SIG-M5 treated with dmso at 0.1 percent for 504 hours (cell line): Measurements from ENCODE around the gene JAM3.
"Not testable (repeated sequence)": the region's sequence is repeated elsewhere in the genome, so short reads cannot be mapped to it uniquely, and the experiment has no call there.

Experiments
- DNase-seq: peaks from one replicate; lab custom pipeline; 2025; ENCODE audit not compliant: unreplicated experiment; lab: John Stamatoyannopoulos, UW

JAM3 gene

DNA sequence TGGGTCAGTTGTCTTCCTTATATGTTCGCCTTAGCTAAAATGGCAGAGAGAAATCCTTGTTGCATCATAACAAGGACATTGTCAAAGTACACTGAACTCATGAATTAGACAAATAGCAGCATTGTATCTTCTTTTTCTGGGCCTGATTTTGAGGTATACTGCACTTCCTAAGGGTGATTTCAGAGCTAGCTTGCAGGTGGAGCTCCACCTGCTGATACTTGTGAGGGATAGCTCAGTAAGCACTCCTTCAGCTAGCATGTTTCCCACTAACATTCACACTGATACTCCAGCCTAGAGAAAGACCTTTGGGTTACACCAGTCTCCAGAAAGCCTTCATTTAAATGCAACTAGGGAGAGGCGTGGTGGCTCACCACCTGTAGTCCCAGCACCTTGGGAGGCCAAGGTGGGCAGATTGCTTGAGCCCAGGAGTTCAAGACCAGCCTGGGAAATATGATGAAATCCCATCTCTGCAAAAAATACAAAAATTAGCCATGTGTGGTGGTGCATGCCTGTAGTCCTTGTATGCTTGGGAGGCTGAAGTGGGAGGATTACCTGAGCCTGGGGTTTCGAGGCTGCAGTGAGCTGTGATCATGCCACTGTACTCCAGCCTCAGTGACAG is 29.8 kb downstream of the JAM3 start:
- DNase-seq: no peak

DNA sequence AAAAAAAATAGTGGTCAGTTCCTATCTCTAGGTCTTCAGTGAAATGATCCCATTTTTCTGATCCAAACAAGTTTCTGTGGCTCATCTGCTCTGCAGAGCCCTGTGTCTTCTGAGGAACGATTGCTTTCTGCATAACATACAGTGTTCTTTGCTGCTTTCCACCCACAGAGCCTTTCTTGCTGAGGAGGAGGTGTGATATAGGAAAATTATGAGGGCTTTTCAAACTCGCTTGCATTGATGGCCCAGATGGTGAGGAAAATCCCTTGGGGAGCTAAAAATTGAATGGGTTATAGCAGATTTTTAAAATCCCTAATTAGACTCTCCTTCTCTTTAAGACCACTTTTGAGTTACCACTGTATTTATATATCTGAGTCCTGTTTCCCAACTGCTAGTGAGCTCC is 31.3 kb downstream of the JAM3 start:
- no peak for DNase-seq

DNA sequence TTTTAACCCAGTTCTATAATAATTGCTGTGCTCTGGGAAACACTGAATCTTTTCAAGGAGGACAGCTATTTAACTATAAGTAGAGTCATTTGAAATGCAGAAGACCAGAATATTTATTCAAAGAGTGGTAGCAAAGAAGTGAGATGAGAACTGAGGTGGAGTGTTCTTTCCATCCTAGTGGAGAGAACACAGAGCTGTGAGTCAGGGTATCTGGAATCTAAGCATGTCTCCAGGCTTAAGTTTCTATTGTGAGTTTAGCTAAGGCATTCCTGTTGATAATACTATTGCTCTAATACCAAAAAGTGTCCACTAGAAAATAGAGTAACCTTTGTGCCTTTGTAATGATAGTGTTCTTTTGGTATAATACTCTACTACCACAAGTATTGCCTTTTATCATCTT is 32.4 kb downstream of the JAM3 start:
- DNase-seq: no peak

DNA sequence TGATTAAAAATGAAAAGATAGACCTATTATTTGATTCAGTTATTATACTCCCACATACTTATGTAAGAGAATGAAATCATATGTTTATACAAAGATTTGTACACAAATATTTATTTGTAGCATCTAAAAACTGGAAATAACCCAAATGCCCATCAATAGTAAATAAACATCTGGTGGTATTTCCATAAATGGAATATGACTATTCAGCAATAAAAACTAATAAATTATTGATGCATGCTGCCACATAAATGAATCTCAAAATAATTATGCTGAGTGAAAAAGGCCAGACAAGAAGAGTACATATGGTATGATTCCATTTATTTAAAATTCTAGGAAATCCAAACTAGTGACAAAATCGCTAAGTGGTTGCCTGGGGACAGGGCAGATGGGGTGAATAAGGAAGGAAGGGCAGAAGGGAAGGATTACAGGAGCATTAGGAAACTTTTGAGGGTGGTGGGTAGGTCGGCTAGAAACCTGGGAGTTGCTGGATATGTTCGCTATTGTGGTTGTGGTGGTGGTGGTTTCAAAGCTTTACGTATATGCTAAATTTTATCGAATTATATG is 41.5 kb downstream of the JAM3 start:
- no peak for DNase-seq

DNA sequence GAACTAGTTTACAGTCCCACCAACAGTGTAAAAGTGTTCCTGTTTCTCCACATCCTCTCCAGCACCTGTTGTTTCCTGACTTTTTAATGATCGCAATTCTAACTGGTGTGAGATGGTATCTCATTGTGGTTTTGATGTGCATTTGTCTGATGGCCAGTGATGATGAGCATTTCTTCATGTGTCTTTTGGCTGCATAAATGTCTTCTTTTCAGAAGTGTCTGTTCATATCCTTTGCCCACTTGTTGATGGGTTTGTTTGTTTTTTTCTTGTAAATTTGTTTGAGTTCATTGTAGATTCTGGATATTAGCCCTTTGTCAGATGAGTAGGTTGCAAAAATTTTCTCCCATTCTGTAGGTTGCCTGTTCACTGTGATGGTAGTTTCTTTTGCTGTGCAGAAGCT is 44.9 kb downstream of the JAM3 start:
- DNase-seq: not testable (repeated sequence)

DNA sequence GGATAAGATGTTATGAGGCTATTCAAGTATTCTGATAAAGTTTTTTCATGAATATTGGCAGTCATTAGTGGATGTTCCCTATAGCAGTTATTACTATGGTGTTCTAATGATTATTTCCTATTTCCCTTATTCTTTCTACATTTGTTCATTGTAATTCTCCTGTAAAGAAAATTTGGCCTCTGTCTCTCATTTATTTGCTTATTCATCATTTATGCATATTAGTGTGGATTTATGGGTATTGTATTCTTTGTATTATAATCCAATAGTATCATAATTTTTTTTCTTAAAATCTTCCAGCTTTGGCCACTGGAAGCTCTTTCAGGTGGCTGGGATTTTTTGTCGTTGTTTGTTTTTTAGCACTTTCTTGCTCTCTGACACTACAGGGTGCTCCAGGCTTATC is 47.3 kb downstream of the JAM3 start:
- no peak for DNase-seq

DNA sequence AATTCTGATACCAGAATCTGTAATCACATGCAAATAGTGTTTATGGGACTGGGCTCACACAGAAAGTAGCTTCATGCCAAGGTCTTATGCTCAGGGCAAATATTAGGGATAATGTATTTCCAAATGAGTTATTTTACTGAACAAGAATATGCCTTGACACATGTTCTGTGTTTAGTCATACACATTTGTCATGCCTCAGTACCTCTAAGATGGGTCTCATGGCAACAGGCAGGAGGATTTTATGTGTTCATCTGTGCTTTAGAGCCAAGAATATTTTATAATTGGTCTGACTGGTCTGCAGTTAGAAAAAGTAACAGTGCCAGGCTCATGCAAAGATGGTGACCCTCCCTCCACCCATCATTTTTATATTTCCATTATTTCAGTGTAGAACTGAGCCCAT is 49.1 kb downstream of the JAM3 start:
- no peak for DNase-seq

DNA sequence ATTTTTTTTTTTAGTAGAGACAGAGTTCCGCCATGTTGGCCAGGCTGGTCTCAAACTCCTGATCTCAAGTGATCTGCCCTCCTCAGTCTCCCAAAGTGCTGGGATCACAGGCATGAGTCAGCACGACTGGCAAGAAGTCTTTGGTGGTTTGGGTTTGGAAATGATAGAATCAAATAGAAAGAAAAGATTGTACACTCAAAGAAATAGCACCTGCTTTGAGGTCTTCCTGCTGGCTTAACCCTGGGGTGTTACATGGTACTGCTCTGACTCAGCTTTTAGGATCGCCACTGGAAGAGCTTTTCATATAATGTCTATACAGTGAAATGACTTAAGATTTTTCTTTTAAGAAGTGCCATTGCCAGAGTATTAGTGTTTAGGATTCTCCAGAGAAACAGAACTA is 50.2 kb downstream of the JAM3 start:
- DNase-seq: no peak

DNA sequence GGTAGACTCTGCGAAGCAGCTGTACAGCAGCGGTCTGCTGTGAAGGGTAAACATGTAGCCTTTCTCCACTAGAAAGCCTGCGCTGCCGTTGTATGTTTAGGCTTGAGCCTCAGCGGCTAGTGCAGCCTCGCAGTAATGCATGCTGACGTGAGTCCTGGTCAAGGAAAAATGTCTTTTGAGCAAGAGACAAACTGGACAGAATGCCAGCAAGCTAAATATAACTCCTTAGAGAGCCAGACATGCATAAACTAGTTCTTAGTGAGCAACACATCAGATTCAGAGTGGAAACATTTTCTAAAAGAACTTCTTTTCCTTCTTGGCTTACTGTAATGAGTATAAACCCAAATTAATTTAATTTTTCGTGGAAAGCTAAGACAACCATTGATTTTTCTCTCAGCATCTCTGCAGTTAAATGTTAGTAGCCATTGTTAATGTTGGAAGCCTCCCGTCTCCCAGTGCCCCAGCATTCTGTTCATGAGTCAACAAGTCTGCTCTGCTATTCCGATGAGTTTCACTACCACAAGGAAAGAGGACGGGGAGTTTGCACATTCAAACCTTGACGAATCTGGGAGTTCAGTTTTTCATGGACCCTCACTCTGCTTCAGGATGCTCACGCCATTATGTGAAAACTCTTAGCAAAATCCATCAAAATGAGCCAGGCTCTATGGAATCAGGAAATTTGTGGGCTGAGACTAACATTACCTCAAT is 51.4 kb downstream of the JAM3 start:
- DNase-seq: no peak

DNA sequence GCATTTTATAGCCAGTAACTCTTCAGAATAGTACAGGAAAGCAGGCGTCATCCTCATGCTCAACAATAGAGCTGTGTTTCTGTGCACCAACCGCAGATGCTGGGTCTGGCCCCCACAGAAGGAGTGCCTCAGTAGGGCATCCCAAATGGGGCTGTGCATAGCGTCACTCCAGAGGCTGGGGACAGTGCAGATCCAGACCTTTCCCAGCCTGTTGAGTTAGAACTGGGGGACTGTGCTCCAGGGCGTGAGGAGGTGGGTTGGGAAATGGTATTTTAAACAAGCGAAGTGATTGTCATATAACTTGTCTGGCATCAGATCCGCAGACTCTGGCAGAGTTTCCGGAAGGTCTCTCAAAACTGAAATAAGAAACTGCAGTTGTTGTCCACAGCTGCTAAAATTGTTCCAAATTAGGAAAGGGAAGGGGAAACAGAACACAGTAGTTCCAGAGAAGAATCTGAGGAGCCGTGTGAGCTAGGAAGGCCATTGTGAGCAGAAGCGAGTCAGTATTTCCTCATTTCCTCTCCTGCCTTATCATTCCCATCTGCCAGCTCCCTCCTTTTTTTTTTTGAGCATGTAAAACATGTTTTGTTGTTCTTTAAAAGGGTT is 52.2 kb downstream of the JAM3 start:
- no peak for DNase-seq

DNA sequence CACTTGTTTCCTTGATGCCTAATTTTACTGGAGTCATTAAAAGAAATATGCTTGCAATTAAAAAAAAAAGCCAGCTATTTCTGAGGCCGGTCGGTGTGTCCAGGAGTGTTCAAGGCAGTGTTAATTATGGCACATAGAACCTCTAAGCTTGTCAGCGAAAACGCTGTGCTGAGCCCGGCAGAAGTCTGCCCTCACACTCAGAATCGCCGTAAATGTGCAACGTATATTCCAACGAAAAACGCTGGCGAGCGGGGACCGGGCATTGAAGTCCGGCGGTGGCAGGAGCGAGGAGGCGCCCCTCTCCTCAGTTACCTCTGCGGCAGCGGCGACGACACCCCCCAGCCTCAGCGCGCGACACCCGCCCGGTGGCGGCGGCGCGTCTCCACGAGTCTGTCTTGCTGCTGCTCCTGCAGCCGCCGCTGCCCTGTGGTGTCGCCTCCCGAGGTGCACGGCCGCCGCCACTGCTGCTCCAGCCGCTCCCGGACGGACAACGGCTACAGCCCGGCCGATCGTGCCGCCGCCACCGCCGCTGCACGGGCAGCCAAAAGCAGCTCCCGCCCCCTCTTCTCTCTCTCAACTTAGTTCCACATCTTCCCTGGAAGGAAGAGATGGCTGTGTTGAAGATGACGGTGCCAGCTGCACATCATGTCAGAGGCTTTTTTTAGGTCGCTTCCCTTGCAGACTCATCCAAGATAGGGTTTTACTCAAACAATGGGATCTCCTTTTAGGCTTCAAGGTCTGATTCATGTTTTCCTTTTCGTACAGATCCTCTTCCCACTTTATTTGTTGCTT is 56.0 kb downstream of the JAM3 start:
- DNase-seq: no peak

DNA sequence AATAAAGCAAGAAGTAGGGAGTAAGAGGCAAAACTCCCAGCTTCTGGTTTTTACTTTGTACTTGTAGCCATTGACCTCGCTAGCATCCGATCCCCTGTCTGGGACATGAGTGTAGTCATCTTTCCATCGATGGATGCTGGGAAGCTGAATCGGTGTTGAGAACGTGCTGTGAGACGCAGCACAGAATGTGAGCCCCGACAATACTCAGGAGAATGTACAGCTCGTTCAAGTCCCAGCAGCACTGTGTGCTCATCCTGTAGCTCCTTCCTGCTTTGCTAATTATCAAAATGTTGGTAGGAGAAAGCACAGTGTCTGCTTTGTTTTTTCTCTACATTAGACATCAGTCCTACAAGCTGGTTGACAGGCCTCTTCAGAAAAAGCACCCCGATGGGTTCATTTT is 56.6 kb downstream of the JAM3 start:
- DNase-seq: no peak

DNA sequence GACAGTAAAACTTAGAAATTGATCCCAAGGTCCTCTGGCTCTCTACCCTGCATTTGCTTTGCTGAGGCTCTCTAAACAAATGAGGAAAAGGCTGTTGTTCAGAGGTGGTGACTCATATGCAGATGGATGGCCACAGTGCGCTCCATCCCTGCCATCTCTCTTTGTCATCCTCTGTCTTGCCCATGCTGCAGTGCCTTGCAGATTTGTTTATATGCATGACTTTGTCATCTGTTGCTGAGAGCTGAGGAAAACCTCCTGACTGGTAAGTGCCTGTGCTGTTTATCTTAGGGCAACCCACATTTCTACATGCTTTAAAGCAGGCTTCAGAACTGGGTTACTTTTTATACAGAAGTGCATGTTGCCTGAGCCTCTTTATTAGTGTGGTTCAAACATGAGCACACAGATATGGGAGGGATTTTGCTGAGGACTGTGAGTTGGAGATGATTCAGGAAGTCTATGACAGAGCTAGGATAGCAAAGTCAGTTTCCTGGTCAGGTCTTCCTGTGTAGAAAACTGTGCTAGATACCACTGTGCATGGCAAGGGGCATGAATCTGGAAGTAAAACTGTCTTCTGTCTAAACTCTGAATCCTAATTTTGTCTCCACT is 57.4 kb downstream of the JAM3 start:
- DNase-seq: no peak

DNA sequence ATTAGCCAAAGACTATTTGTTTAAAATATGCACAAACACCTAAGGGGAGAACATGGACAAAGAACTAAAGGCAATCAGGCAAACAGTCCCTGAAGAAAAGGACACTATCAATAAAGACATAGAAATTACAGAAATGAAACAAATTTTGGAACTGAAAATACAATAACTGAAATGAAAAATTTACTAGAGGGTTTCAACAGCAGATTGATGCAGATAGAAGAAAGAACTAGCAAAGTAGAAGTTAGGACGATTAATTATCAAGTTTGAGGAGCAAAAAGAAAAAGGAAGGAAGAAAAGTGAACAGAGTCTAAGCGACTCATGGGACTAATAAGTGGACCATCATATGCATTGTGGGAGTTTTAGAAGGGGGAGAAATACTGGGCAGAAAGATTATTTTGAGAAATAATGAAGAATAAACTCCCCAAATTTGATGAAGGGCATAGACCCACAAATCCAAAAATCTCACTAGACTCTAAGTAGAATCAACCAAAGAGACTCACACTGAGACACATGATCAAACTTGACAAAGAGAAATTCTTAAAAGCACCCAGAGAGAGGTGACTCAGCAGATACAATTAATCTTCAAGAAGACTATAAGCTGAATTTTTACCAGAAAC is 62.9 kb downstream of the JAM3 start:
- DNase-seq: no peak

DNA sequence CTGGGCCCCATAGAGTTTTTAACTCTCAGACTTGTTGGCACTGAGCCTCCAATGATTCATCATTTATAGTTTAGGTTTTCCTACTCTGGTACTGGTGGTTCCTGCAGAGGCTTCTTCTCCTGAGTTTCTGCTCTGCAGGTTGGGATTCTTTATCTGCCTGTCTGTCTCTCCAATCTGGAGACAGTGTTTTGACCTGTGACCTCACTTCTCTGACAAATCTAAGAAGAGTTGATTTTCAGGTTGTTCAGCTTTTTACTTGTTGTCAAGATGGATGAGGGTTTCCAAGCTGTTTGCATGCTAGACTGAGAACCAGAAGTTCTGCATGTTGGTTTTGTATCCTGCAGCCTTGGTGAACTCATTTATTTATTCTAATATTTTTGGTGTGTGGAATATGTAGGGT is 63.9 kb downstream of the JAM3 start:
- DNase-seq: no peak

DNA sequence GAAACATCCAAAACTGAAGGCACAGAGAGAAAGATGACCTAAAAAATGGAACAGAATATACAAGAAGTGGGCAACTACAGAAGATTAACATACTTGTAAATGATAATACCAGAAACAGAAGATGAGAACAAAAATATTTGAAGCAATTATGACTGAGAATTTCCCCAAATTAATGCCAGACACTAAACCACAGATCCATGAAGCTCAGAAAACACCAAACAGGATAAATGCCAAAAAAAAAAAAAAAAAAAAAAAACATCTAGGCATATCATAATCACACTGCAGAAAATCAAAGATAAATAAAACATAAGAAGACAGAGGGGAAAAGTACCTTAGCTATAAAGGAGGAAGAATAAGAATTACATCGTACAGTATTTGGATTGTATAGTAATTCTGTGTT is 65.3 kb downstream of the JAM3 start:
- DNase-seq: no peak

DNA sequence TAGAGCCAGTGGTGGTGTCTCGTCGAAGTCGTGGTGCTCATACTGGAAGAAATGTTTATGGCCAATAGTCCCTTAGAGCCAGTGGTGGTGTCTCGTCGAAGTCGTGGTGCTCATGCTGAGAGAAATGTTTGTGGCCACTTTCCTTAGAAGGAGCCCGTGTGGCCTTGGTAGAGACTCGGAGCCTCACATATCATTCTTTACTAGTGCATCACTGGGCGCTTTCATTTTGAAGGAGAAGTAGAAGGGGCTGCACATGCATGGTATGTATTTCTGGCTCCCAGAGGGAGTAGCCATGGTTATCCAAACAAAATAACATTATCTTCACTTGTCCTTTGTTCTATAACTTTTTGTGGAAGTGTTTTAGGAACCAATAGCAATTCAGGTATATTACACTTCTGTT is 69.5 kb downstream of the JAM3 start:
- no peak for DNase-seq

DNA sequence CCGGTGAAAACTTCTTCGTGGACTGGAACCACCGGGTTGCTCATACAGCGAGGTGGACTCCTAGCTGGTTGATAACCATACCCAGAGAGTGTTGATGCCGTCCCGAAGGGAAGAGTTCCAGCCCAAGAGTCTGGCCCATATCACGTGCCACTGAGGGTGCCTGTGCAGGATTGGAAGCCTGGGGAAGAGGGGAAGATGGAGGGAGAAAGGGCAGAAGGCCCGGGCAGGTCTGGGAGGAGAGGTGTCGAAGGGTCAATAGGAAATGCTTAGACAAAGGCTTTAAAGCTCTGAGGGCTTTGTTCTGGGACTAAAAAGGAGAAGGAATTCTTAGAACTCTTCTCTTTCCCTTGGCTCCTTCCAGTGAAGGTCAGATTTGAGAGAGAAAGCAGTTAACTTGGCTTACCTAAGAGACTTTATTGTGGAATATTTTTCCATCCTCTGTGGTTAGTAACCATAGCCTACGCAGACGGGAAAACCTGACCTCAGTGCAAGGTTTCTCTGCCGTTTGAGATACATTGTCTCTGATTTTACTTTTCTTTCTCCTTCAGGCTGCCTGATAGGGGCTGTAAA is 70.5 kb downstream of the JAM3 start:
- no peak for DNase-seq

DNA sequence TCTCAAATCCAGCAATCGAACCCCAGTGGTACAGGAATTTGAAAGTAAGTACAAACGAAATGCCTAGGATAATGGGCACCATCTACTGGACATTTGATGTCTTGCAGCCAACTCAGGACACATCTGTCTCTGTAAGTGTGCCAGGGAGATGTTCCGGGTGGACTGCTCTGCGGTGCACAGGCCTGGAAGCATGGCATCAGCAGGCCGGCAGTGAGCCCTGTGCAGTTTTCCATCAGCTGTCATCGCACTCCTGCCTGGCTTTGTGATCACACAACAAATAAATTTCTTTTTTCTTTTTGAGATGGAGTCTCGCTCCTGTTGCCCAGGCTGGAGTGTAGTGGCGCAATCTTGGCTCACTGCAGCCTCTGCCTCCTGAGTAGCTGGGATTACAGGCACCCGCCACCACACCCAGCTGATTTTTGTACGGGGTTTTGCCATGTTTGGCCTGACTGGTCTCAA is 71.0 kb downstream of the JAM3 start:
- DNase-seq: peak; percentile 30

DNA sequence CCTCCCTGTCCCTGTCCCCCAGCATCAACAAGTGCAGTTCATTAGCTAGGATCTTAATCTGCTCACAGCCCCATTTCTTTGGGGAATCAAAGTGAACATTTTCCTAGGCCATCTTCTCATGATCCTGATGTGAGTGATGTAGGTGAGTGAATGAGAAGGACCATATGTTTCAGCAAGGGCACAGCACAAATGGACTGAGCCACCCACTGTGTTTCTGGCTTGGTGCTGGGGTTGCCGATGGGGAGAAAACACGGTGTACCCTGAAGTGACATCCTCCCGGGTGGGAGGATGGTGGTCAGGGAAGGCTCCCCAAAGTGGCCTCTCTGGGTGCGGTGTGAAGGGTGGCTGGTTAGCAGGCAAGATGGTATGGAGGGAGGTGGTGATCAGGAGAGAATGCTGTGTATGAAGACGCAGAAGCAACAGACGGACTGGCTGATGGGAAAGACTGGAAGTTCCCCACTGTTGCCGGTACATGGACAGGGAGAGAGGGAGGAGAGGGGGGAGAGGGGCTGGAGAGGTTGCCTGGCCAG is 72.2 kb downstream of the JAM3 start:
- no peak for DNase-seq
